Bone marrow (tissue), 2 donors: Measurements from ENCODE around the gene CEACAM5.

Source experiments
- DNase-seq, 2 donors: peaks; one replicate each; lab custom pipeline; 2025; lab: John Stamatoyannopoulos, UW

Gene CEACAM5

GRCh38 chr19:41708481-41708880 lies at the start of gene CEACAM5:
Gene CEACAM5 (plus strand): TSS chr19:41708626. CDS start chr19:41708732, 106 bp downstream.
- no peak for DNase-seq

GRCh38 chr19:41666075-41666474 lies 42.4 kb upstream of the CEACAM5 start:
- no peak for DNase-seq

DNA sequence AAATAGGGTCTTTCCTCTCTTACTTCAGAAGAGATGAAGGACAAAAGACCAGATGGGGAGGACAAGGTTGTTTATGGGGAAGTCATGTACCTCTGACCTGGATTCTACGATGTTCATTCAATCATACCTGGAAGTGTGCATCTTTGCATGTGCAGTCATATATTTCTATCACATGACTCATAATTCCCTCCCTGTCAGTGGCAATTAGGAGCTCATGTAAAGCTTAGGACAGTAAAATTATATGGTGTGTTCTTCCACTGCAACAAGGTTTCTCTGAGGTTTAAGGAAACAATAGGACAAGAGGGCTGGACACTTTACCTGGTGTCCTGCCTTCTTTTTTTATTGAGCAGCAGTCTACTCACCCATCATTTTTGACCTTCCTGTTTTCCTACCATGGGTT lies 40.1 kb upstream of the CEACAM5 start:
- DNase-seq, result no peak

DNA sequence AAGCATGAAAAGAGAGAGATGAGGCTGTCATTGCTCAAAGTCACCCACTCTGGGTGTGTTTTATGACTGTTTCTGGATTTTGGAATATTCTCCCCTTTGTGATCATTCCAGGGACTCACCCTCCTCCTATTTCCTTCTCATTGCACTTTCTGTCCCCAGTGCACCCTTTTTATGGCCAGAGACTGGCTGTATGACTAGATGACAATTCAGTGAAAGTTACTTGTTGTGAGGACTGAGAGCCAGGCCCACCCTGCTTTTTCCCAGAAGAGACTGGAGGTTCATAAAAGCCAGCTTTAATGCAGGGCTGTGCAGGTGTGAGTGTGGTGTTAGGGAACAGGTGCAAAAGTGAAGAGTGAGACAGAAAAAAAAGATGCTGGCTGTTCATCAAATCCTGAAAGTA lies 37.7 kb upstream of the CEACAM5 start:
- DNase-seq, result no peak

GRCh38 chr19:41671486-41671885 lies 36.9 kb upstream of the CEACAM5 start:
- DNase-seq, result no peak

DNA sequence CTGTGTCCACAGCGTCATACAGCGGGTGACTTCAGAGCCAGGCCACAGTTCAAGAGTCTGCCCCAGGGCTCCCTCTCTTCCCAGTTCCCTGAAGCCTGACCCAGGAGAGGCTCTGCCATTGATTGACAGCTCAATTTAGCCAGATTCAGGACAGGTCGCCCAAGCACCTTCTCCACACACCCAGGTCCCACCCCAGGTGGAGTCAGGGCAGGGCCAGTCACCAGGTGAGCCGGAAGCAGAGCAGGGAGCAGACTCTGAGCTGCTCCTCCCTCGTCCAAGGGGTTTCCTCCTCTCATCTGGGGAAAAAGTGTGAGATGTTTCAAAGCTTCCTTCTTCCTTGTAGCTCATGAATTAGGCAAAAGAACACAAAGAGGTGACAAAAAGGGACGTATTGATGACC lies 26.0 kb upstream of the CEACAM5 start:
- DNase-seq, result no peak

- no peak for DNase-seq
These were observed 21.0 kb upstream of the CEACAM5 start for GRCh38 chr19:41687419-41687818.

DNA sequence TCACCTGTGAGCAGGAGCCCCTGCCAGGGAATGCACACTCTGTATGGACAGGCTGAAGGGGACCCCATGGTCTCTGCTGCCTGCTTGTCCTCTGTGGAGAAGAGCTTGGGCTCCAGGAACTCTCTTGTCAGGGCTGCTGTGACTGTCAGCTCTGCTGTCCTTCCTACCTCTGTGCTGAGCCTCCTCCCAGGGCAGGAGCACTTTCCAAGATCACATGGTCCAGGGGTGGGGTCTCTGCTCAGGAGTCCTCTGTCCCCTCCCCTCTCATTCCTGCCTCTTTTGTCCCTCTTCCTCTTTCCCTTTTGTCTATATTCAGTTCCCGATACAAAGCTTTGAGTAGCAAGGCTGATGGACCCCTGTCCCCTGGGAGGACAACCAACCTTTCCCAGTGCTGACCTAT lies 20.3 kb upstream of the CEACAM5 start, which contains the start of gene CEACAM7:
CEACAM7 (minus strand) TSS at position 173 of the 400 bp plus-strand sequence; CDS start at position 68, 105 bp downstream.
- DNase-seq, result no peak

GRCh38 chr19:41688687-41689086 lies 19.7 kb upstream of the CEACAM5 start:
- no peak for DNase-seq

GRCh38 chr19:41689993-41690800 lies 18.2 kb upstream of the CEACAM5 start:
- no peak for DNase-seq

- DNase-seq, result no peak
These were observed 17.7 kb upstream of the CEACAM5 start for GRCh38 chr19:41690801-41691065.

- no peak for DNase-seq
These were observed 17.0 kb upstream of the CEACAM5 start for GRCh38 chr19:41691268-41691970.

GRCh38 chr19:41694196-41694595 lies 14.2 kb upstream of the CEACAM5 start:
- DNase-seq, result no peak

GRCh38 chr19:41694831-41695635 lies 13.4 kb upstream of the CEACAM5 start:
- no peak for DNase-seq

DNA sequence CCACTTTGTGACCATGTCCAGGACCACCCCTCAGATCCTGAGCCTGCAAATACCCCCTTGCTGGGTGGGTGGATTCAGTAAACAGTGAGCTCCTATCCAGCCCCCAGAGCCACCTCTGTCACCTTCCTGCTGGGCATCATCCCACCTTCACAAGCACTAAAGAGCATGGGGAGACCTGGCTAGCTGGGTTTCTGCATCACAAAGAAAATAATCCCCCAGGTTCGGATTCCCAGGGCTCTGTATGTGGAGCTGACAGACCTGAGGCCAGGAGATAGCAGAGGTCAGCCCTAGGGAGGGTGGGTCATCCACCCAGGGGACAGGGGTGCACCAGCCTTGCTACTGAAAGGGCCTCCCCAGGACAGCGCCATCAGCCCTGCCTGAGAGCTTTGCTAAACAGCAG lies 12.7 kb upstream of the CEACAM5 start:
- no peak for DNase-seq

- no peak for DNase-seq
These were observed 11.8 kb upstream of the CEACAM5 start for GRCh38 chr19:41696402-41697197.

DNA sequence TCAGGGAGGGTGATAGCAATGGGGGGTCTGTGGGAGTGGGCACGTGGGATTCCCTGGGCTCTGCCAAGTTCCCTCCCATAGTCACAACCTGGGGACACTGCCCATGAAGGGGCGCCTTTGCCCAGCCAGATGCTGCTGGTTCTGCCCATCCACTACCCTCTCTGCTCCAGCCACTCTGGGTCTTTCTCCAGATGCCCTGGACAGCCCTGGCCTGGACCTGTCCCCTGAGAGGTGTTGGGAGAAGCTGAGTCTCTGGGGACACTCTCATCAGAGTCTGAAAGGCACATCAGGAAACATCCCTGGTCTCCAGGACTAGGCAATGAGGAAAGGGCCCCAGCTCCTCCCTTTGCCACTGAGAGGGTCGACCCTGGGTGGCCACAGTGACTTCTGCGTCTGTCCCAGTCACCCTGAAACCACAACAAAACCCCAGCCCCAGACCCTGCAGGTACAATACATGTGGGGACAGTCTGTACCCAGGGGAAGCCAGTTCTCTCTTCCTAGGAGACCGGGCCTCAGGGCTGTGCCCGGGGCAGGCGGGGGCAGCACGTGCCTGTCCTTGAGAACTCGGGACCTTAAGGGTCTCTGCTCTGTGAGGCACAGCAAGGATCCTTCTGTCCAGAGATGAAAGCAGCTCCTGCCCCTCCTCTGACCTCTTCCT lies 11.1 kb upstream of the CEACAM5 start:
- DNase-seq, result no peak

DNA sequence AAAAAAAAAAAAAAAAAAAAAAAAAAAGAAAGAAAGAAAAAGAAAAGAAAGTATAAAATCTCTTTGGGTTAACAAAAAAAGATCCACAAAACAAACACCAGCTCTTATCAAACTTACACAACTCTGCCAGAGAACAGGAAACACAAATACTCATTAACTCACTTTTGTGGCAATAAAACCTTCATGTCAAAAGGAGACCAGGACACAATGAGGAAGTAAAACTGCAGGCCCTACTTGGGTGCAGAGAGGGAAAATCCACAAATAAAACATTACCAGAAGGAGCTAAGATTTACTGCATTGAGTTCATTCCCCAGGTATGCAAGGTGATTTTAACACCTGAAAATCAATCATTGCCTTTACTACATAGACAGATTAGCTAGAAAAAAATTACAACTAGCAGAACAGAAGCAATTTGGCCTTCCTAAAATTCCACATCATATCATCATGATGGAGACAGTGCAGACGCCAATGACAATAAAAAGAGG lies 9.6 kb upstream of the CEACAM5 start:
- DNase-seq, result peak in 1 of 2 donors; percentile 2

GRCh38 chr19:41699231-41699967 lies 9.0 kb upstream of the CEACAM5 start:
- no peak for DNase-seq

DNA sequence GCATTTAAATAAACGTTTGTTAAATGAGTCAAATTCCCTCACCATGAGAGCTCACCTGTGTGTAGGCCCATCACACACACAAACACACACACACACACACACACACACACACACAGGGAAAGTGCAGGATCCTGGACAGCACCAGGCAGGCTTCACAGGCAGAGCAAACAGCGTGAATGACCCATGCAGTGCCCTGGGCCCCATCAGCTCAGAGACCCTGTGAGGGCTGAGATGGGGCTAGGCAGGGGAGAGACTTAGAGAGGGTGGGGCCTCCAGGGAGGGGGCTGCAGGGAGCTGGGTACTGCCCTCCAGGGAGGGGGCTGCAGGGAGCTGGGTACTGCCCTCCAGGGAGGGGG lies 8.5 kb upstream of the CEACAM5 start:
- DNase-seq, result no peak
